H9 (cell line): ENCODE data around the gene GHRL. TPM values are rescaled to one million over a fixed set of nuclear protein-coding genes. Genes with fewer than 3 reads are reported as not detected.

Experiments
- DNase-seq: peaks from one replicate; pipeline ENCODE4 v3.0.0-alpha.2; 2017
- H2AFZ ChIP-seq: one replicate; pipeline ENCODE4 v1.6.1; 2013; ENCODE audit warnings: mild to moderate bottlenecking, low read length, control low read depth, moderate library complexity
- H2AK5ac ChIP-seq: 2 replicates; pipeline ENCODE4 v1.6.1; 2013; ENCODE audit warnings: low read length, control low read depth, mixed read lengths; ENCODE audit not compliant: insufficient read length
- H2BK120ac ChIP-seq: one replicate; pipeline ENCODE4 v1.6.1; 2013; ENCODE audit warnings: low read depth, mild to moderate bottlenecking, low read length, control low read depth, inconsistent platforms; ENCODE audit not compliant: poor library complexity, severe bottlenecking
- H2BK12ac ChIP-seq: 2 replicates; pipeline ENCODE4 v1.6.1; 2013; ENCODE audit warnings: low read length, control low read depth, mixed read lengths, low read depth; ENCODE audit not compliant: insufficient read length
- H2BK15ac ChIP-seq: 2 replicates; pipeline ENCODE4 v1.6.1; 2013; ENCODE audit warnings: low read depth, low read length, control low read depth
- H2BK20ac ChIP-seq: one replicate; pipeline ENCODE4 v1.6.1; 2013; ENCODE audit warnings: low read depth, mild to moderate bottlenecking, low read length, control low read depth, inconsistent platforms; ENCODE audit not compliant: poor library complexity, severe bottlenecking
- H2BK5ac ChIP-seq: 2 replicates; pipeline ENCODE4 v1.6.1; 2013; ENCODE audit warnings: low read length, control low read depth, mixed read lengths; ENCODE audit not compliant: insufficient read length
- H3K14ac ChIP-seq: 2 replicates; pipeline ENCODE4 v1.6.1; 2013; ENCODE audit warnings: low read length, control low read depth; ENCODE audit not compliant: insufficient read depth
- H3K18ac ChIP-seq: 2 replicates; pipeline ENCODE4 v1.6.1; 2013; ENCODE audit warnings: low read depth, mild to moderate bottlenecking, mixed read lengths, low read length, control low read depth; ENCODE audit not compliant: insufficient read length
- H3K23ac ChIP-seq: 2 replicates; pipeline ENCODE4 v1.6.1; 2013; ENCODE audit warnings: low read length, control low read depth, mixed read lengths, low read depth; ENCODE audit not compliant: insufficient read length
- H3K23me2 ChIP-seq: 2 replicates; pipeline ENCODE4 v1.6.1; 2013; ENCODE audit warnings: low read depth, mild to moderate bottlenecking, mixed read lengths, low read length, control low read depth; ENCODE audit not compliant: insufficient read length, poor library complexity, severe bottlenecking
- H3K27ac ChIP-seq: 2 replicates; pipeline ENCODE4 v1.5.1; 2013; ENCODE audit warnings: low read length, control low read depth, mixed read lengths, low read depth; ENCODE audit not compliant: insufficient read length
- H3K27me3 ChIP-seq: 2 replicates; pipeline ENCODE4 v1.6.1; 2013; ENCODE audit warnings: low read length, control low read depth, inconsistent platforms; ENCODE audit not compliant: insufficient read depth
- H3K4ac ChIP-seq: 2 replicates; pipeline ENCODE4 v1.6.1; 2013; ENCODE audit warnings: low read depth, mild to moderate bottlenecking, control low read depth, inconsistent platforms, low read length, moderate library complexity
- H3K4me1 ChIP-seq: 2 replicates; pipeline ENCODE4 v1.6.1; 2013; ENCODE audit warnings: low read length, control low read depth, inconsistent platforms; ENCODE audit not compliant: insufficient read depth
- H3K4me2 ChIP-seq: 2 replicates; pipeline ENCODE4 v1.6.1; 2013; ENCODE audit warnings: low read length, control low read depth, mixed read lengths; ENCODE audit not compliant: insufficient read length, insufficient read depth
- H3K56ac ChIP-seq: 2 replicates; pipeline ENCODE4 v1.6.1; 2013; ENCODE audit warnings: low read depth, mild to moderate bottlenecking, mixed read lengths, low read length, control low read depth; ENCODE audit not compliant: insufficient read length
- H3K79me1 ChIP-seq: 2 replicates; pipeline ENCODE4 v1.6.1; 2013; ENCODE audit warnings: low read depth, mild to moderate bottlenecking, moderate library complexity, low read length, control low read depth, inconsistent platforms; ENCODE audit not compliant: insufficient read depth, poor library complexity, severe bottlenecking
- H3K79me2 ChIP-seq: 2 replicates; pipeline ENCODE4 v1.6.1; 2013; ENCODE audit warnings: low read length, control low read depth, inconsistent platforms; ENCODE audit not compliant: insufficient read depth
- H3K9ac ChIP-seq: 2 replicates; pipeline ENCODE4 v1.6.1; 2013; ENCODE audit warnings: low read length, control low read depth, mixed read lengths; ENCODE audit not compliant: insufficient read length; ENCODE audit errors: extremely low read depth
- H3K9me3 ChIP-seq: one replicate; pipeline ENCODE4 v1.6.1; 2013; ENCODE audit warnings: low read depth, low read length, inconsistent platforms; ENCODE audit not compliant: control insufficient read depth
- H3T11ph ChIP-seq: one replicate; pipeline ENCODE4 v1.6.1; 2013; ENCODE audit warnings: mild to moderate bottlenecking, low read length, control low read depth, inconsistent platforms
- H4K20me1 ChIP-seq: one replicate; pipeline ENCODE4 v1.6.1; 2013; ENCODE audit not compliant: control insufficient read depth, insufficient read length, insufficient read depth
- H4K5ac ChIP-seq: 2 replicates; pipeline ENCODE4 v1.6.1; 2013; ENCODE audit warnings: low read depth, mild to moderate bottlenecking, mixed read lengths, low read length, control low read depth; ENCODE audit not compliant: insufficient read length
- H4K8ac ChIP-seq: replicated peaks from 2 replicates; pipeline ENCODE4 v1.6.1; 2013; ENCODE audit warnings: low read length, control low read depth, mixed read lengths, low read depth; ENCODE audit not compliant: insufficient read length
- H4K91ac ChIP-seq: 2 replicates; pipeline ENCODE4 v1.6.1; 2013; ENCODE audit warnings: low read depth, mild to moderate bottlenecking, moderate library complexity, mixed read lengths, low read length, control low read depth; ENCODE audit not compliant: insufficient read length
- H3K27ac Mint-ChIP-seq, 3 experiments: 2 replicates in 2 of 3; 3 replicates in 1 of 3; pipeline ENCODE4 v1.8.0; 2020 to 2021; ENCODE audit warnings: mixed read lengths in 3 of 3, mild to moderate bottlenecking in 1 of 3, moderate library complexity in 1 of 3
- H3K27me3 Mint-ChIP-seq: 2 replicates; pipeline ENCODE4 v1.8.0; 2021; ENCODE audit warnings: low read depth, mild to moderate bottlenecking, moderate library complexity, mixed read lengths
- H3K36me3 Mint-ChIP-seq, 3 experiments: 2 replicates in 2 of 3; 3 replicates in 1 of 3; pipeline ENCODE4 v1.8.0; 2020 to 2021; ENCODE audit warnings: low read depth in 3 of 3, mixed read lengths in 3 of 3; ENCODE audit not compliant: insufficient read depth in 1 of 3
- H3K4me1 Mint-ChIP-seq, 2 experiments: 2 replicates each; pipeline ENCODE4 v1.8.0; 2020; ENCODE audit warnings: mixed read lengths in 2 of 2
- H3K4me3 Mint-ChIP-seq, 2 experiments: 2 replicates in 1 of 2; 3 replicates in 1 of 2; pipeline ENCODE4 v1.8.0; 2020 to 2021; ENCODE audit warnings: mild to moderate bottlenecking in 2 of 2, mixed read lengths in 2 of 2, moderate library complexity in 1 of 2
- H3K9me3 Mint-ChIP-seq, 2 experiments: 2 replicates in 1 of 2; 3 replicates in 1 of 2; pipeline ENCODE4 v1.8.0; 2020; ENCODE audit warnings: mild to moderate bottlenecking in 2 of 2, mixed read lengths in 2 of 2, moderate library complexity in 1 of 2
- WGBS: extraction: QIAGEN DNeasy Blood & Tissue Kit; methylation state at CpG from one replicate; pipeline ENCODE4 v1.1.7; 2013; ENCODE audit warnings: missing lambda C conversion rate, low lambda C conversion rate, mixed read lengths; ENCODE audit not compliant: insufficient read length; ENCODE audit errors: extremely low coverage; 5-methylcytosine and 5-hydroxymethylcytosine counted together
- total RNA-seq: library from RNA; stranded (reverse); gene quantifications from 2 replicates; pipeline ENCODE4 v1.2.1, GENCODE V29; 2021
- TF ChIP-seq, protein P1 (sequence below): fragments of 200-600 bp; sonication (generic); conservative IDR thresholded peaks from 3 replicates; pipeline ENCODE4 v1.8.0; 2021; ENCODE audit warnings: antibody characterized with exemption, mild to moderate bottlenecking

GHRL gene
- total RNA-seq, 1 experiment from 2014 or later, result 1.3 TPM

DNA sequence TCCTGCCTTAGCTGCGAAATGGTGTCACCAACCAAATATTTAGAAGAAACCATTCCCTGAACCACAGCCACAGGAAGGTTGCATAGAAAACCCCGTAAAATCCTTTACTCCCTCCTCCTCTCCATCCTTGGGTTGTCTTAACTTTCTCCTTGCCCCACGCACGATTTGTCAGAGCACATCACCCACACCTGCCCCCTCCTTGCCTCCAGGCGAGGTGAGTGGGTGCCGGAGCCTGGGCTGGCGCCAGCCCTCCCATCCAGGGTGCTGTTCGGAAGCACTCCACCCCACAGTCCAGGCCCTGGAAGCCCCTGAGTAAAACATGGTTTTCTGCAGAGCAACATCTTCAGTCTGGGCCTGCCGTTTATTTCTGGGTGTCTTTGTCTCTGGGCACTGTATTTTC, 3.7 kb downstream of the GHRL start:
- TF ChIP-seq, protein P1, sequence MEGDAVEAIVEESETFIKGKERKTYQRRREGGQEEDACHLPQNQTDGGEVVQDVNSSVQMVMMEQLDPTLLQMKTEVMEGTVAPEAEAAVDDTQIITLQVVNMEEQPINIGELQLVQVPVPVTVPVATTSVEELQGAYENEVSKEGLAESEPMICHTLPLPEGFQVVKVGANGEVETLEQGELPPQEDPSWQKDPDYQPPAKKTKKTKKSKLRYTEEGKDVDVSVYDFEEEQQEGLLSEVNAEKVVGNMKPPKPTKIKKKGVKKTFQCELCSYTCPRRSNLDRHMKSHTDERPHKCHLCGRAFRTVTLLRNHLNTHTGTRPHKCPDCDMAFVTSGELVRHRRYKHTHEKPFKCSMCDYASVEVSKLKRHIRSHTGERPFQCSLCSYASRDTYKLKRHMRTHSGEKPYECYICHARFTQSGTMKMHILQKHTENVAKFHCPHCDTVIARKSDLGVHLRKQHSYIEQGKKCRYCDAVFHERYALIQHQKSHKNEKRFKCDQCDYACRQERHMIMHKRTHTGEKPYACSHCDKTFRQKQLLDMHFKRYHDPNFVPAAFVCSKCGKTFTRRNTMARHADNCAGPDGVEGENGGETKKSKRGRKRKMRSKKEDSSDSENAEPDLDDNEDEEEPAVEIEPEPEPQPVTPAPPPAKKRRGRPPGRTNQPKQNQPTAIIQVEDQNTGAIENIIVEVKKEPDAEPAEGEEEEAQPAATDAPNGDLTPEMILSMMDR, result no peak
- DNase-seq, result no peak
- Histone ChIP-seq H3K79me2 (no peaks in the 10 kb centered on the region), H3K23me2 (no peaks in the 10 kb centered on the region), H4K5ac (no peak overlapping the region), H3K4ac (no peak overlapping the region), H2AK5ac (no peak overlapping the region), H4K8ac (no peak overlapping the region), H3K27me3 (no peaks in the 10 kb centered on the region), H3K9ac (no peak overlapping the region), H3K27ac (no peak overlapping the region), H2BK20ac (no peak overlapping the region), H3K9me3 (no peaks in the 10 kb centered on the region), H3K79me1 (no peaks in the 10 kb centered on the region), H3K4me2 (no peak overlapping the region), H3T11ph (no peak overlapping the region), H2BK12ac (no peak overlapping the region), H3K23ac (no peak overlapping the region), H3K4me1 (0 out of 2 replicates have a peak, but pooled peaks cover 1% of the 10 kb centered on the region), H2AFZ (no peak overlapping the region), H3K14ac (no peak overlapping the region), H3K56ac (no peak overlapping the region), H2BK15ac (no peak overlapping the region), H4K91ac (no peak overlapping the region), H4K20me1 (no peaks in the 10 kb centered on the region), H3K18ac (no peak overlapping the region), H2BK5ac (no peak overlapping the region), H2BK120ac (no peak overlapping the region)
- no peak overlapping the region for H3K27ac Mint-ChIP-seq
- WGBS, result no CpG with 5 or more reads among the region's 9 CpGs
- peaks cover 19% of the 10 kb centered on the region in 2 experiments for H3K4me1 Mint-ChIP-seq
- H3K4me3 Mint-ChIP-seq, result no peak overlapping the region
- no peaks in the 10 kb centered on the region for H3K27me3 Mint-ChIP-seq
- H3K36me3 Mint-ChIP-seq, result peaks cover 5 to 38% (median 10%) of the 10 kb centered on the region in 3 experiments; a peak in 6 of 7 replicates
- no peaks in the 10 kb centered on the region for H3K9me3 Mint-ChIP-seq
